Keratinocyte (primary cell): ENCODE data around the gene HPSE2. TPM values are rescaled to one million over a fixed set of nuclear protein-coding genes. Genes with fewer than 3 reads are reported as not detected.

Source experiments
- DNase-seq: peaks from one replicate; pipeline ENCODE4 v3.0.0-alpha.2; 2011; ENCODE audit warnings: low read depth, missing footprints, low spot score
- FAIRE-seq: peaks from 2 replicates; lab custom pipeline; 2011; peaks lifted over from hg19 to GRCh38; lab: Jason Lieb, UNC
- H2AFZ ChIP-seq: 2 replicates; pipeline ENCODE4 v1.6.0; 2012; ENCODE audit warnings: low read length, control low read depth, inconsistent platforms; ENCODE audit not compliant: control insufficient read depth
- H3K27ac ChIP-seq: 2 replicates; pipeline ENCODE4 v1.5.1; 2011; ENCODE audit warnings: low read length; ENCODE audit not compliant: control insufficient read depth, insufficient read depth
- H3K27me3 ChIP-seq: 3 replicates; pipeline ENCODE4 v1.6.0; 2011; ENCODE audit warnings: low read length; ENCODE audit not compliant: control insufficient read depth, insufficient read depth; ENCODE audit errors: extremely low read depth
- H3K36me3 ChIP-seq, 2 experiments: 2 replicates in 1 of 2; 3 replicates in 1 of 2; pipeline ENCODE4 v1.5.1; 2011; ENCODE audit warnings: low read length in 2 of 2, mild to moderate bottlenecking in 1 of 2; ENCODE audit not compliant: control insufficient read depth in 2 of 2, insufficient read depth in 2 of 2; ENCODE audit errors: extremely low read depth in 1 of 2
- H3K4me1 ChIP-seq: 3 replicates; pipeline ENCODE4 v1.5.1; 2011; ENCODE audit warnings: low read length; ENCODE audit not compliant: control insufficient read depth, insufficient read depth; ENCODE audit errors: extremely low read depth
- H3K4me2 ChIP-seq: 3 replicates; pipeline ENCODE4 v1.6.0; 2011; ENCODE audit warnings: low read depth, low read length; ENCODE audit not compliant: control insufficient read depth, insufficient read depth; ENCODE audit errors: extremely low read depth
- H3K4me3 ChIP-seq, 3 experiments: fragments of 200-600 bp in 1 of 3; sonication (generic) in 1 of 3; 2 replicates in 2 of 3; 3 replicates in 1 of 3; pipeline ENCODE4 v1.5.1; 2011 to 2016; ENCODE audit warnings: low read length in 3 of 3, mild to moderate bottlenecking in 3 of 3, control low read depth in 2 of 3, inconsistent platforms in 1 of 3, low read depth in 1 of 3, mixed read lengths in 1 of 3, mixed run types in 1 of 3, moderate library complexity in 1 of 3; ENCODE audit not compliant: control insufficient read depth in 2 of 3, insufficient read depth in 2 of 3; ENCODE audit errors: extremely low read depth in 1 of 3
- H3K79me2 ChIP-seq: 2 replicates; pipeline ENCODE4 v1.6.0; 2012; ENCODE audit warnings: low read length; ENCODE audit not compliant: control insufficient read depth, insufficient read depth
- H3K9ac ChIP-seq: 3 replicates; pipeline ENCODE4 v1.6.0; 2011; ENCODE audit warnings: low read length; ENCODE audit not compliant: control insufficient read depth, insufficient read depth; ENCODE audit errors: extremely low read depth
- H3K9me1 ChIP-seq: 3 replicates; pipeline ENCODE4 v1.6.0; 2011; ENCODE audit warnings: low read length; ENCODE audit not compliant: control insufficient read depth, insufficient read depth; ENCODE audit errors: extremely low read depth
- H3K9me3 ChIP-seq: 2 replicates; pipeline ENCODE4 v1.5.1; 2012; ENCODE audit warnings: low read depth, low read length; ENCODE audit not compliant: control insufficient read depth
- H4K20me1 ChIP-seq: 3 replicates; pipeline ENCODE4 v1.6.0; 2011; ENCODE audit warnings: low read length; ENCODE audit not compliant: control insufficient read depth, insufficient read depth; ENCODE audit errors: extremely low read depth
- CTCF ChIP-seq, 3 experiments: IDR thresholded peaks in 1 of 3; conservative IDR thresholded peaks in 1 of 3; optimal IDR thresholded peaks in 1 of 3; 2 replicates in 2 of 3; 3 replicates in 1 of 3; pipeline versions ENCODE3 to v1.5.1; 2011; ENCODE audit warnings: low read length in 3 of 3, mild to moderate bottlenecking in 3 of 3, moderate library complexity in 2 of 3, control low read depth in 1 of 3, inconsistent platforms in 1 of 3; ENCODE audit not compliant: insufficient read depth in 2 of 3; ENCODE audit errors: extremely low read depth in 1 of 3
- EZH2 ChIP-seq: IDR thresholded peaks from one replicate; pipeline ENCODE4 v1.6.1; 2012; ENCODE audit warnings: inconsistent platforms, mild to moderate bottlenecking, low read length, moderate library complexity
- dilution Hi-C: fragments of 300-500 bp; cut with MboI; formaldehyde crosslinking; loops from one replicate; pipeline ENCODE4 v1.7.0; 2020; ENCODE audit warnings: low sequenced_read_pairs; ENCODE audit not compliant: extremely low pct_ligation_motif_present
- polyA plus RNA-seq, 5 experiments: library from polyadenylated mRNA; depleted of rRNA in 3 of 5; stranded (reverse) in 3 of 5; stranded (forward) in 1 of 5; unstranded in 1 of 5; fragments of >200 nt; gene quantifications; 1 replicate in 1 of 5; 2 replicates in 3 of 5; 3 replicates in 1 of 5; pipeline versions ENCODE4 v1.2.1 to v1.2.3, GENCODE V29; 2011 to 2012; ENCODE audit warnings: missing spikeins in 2 of 5, low read depth in 1 of 5, low replicate concordance in 1 of 5

The HPSE2 gene
- polyA plus RNA-seq, 1 donor (not counting 4 experiments of a cell fraction or from before 2014, with no cell fraction given), result 0.01 TPM

GRCh38 chr10:99123851-99124250 lies 111.8 kb downstream of the HPSE2 start:
- no peaks in the 10 kb centered on the region for H4K20me1 ChIP-seq
- no peaks in the 10 kb centered on the region for H3K9me1 ChIP-seq
- FAIRE-seq (no peak), DNase-seq (no peak)
- no peak overlapping the region for H3K4me2 ChIP-seq
- no peaks in the 10 kb centered on the region for H3K36me3 ChIP-seq
- H3K4me1 ChIP-seq, result no peaks in the 10 kb centered on the region
- H3K4me3 ChIP-seq, result no peak overlapping the region
- TF ChIP-seq CTCF (optimal IDR thresholded peaks at IDR 0.05 in 1 of 3, IDR thresholded peaks at IDR 0.05 in 1 of 3, conservative IDR thresholded peaks at IDR 0.05 in 1 of 3; ENCODE audit: extremely low read depth in 1 of 3, insufficient read depth in 2 of 3, low read length in 3 of 3) (no peak), EZH2 (no peak)
- no peaks in the 10 kb centered on the region for H3K27me3 ChIP-seq
- no peak overlapping the region for H3K9ac ChIP-seq
- no peak overlapping the region for H3K27ac ChIP-seq
- no peaks in the 10 kb centered on the region for H3K79me2 ChIP-seq
- H2AFZ ChIP-seq, result no peak overlapping the region
- dilution Hi-C loops, result no loop called here
- no peaks in the 10 kb centered on the region for H3K9me3 ChIP-seq

- H2AFZ ChIP-seq, result no peak overlapping the region
- no peak overlapping the region for H3K27ac ChIP-seq
- no peaks in the 10 kb centered on the region for H3K9me1 ChIP-seq
- no peaks in the 10 kb centered on the region for H3K9me3 ChIP-seq
- H3K4me3 ChIP-seq, result no peak overlapping the region
- no peaks in the 10 kb centered on the region for H3K79me2 ChIP-seq
- no peaks in the 10 kb centered on the region for H3K36me3 ChIP-seq
- TF ChIP-seq CTCF (optimal IDR thresholded peaks at IDR 0.05 in 1 of 3, IDR thresholded peaks at IDR 0.05 in 1 of 3, conservative IDR thresholded peaks at IDR 0.05 in 1 of 3; ENCODE audit: extremely low read depth in 1 of 3, insufficient read depth in 2 of 3, low read length in 3 of 3), result no peak
- no peak for TF ChIP-seq EZH2
- FAIRE-seq (no peak), DNase-seq (no peak)
- H3K4me2 ChIP-seq, result no peak overlapping the region
- no peaks in the 10 kb centered on the region for H3K4me1 ChIP-seq
- H3K9ac ChIP-seq, result no peak overlapping the region
- no peaks in the 10 kb centered on the region for H3K27me3 ChIP-seq
- dilution Hi-C loops, result no loop called here
- H4K20me1 ChIP-seq, result no peaks in the 10 kb centered on the region
These were observed 112.3 kb downstream of the HPSE2 start for GRCh38 chr10:99123336-99123735.
